GM21515 (cell line): ENCODE data around the gene ERMP1.
"Not testable (repeated sequence)": the region's sequence is repeated elsewhere in the genome, so short reads cannot be mapped to it uniquely, and the experiment has no call there.

Source experiments
- ATAC-seq: cut with Tn5 transposase; IDR thresholded peaks from one replicate; pipeline ENCODE4 v1.9.1; 2021; ENCODE audit not compliant: unreplicated experiment

ERMP1 gene

GRCh38 chr9:5784526-5785315, 48.2 kb downstream of the ERMP1 start:
- ATAC-seq = no peak

- ATAC-seq = no peak
These were observed 48.9 kb downstream of the ERMP1 start for GRCh38 chr9:5783982-5784381.

DNA sequence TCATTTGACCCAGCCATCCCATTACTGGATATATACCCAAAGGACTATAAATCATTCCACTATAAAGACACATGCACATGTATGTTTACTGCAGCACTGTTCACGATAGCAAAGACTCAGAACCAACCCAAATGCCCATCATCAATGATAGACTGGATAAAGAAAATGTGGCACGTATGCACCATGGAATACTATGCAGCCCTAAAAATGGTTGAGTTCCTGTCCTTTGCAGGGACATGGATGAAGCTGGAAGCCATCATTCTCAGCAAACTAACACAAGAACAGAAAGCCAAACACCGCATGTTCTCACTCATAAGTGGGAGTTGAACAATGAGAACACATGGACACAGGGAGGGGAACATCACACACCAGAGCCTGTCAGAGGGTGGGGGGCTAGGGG, 49.5 kb downstream of the ERMP1 start:
- not testable (repeated sequence) for ATAC-seq

DNA sequence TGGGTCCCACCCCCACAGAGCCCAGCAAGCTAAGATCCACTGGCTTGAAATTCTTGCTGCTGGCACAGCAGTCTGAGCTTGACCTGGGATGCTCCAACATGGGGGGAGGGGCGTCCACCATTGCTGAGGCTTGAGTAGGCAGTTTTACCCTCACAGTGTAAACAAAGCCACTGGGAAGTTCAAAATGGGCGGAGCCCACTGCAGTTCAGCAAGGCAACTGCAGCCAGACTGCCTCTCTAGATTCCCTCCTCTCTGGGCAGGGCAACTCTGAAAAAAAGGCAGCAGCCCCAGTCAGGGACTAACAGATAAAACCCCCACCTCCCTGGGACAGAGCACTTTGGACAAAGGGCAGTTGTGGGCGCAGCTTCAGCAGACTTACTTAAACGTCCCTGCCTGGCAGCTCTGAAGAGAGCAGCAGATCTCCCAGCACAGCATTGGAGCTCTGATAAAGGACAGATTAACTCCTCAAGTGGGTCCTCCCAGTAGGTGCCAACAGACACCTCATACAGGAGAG, 53.2 kb downstream of the ERMP1 start:
- not testable (repeated sequence) for ATAC-seq

DNA sequence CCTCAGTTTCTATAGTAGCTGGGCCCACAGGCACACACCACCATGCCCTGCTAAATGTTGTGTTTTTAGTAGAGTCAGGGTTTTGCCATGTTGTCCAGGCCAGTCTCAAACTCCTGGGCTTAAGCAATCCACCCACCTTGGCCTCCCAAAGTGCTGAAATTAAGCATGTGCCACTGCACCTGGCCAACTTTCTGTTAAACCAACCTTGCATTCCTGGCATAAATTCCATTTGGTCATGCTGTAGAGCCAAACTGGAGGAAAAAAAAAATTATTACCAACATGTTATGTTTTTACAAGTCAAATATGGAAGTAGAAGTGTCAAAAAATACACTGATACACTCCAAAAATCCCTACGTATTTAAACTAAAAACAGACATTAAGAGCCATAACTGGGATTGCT, 54.1 kb downstream of the ERMP1 start:
- no peak for ATAC-seq

DNA sequence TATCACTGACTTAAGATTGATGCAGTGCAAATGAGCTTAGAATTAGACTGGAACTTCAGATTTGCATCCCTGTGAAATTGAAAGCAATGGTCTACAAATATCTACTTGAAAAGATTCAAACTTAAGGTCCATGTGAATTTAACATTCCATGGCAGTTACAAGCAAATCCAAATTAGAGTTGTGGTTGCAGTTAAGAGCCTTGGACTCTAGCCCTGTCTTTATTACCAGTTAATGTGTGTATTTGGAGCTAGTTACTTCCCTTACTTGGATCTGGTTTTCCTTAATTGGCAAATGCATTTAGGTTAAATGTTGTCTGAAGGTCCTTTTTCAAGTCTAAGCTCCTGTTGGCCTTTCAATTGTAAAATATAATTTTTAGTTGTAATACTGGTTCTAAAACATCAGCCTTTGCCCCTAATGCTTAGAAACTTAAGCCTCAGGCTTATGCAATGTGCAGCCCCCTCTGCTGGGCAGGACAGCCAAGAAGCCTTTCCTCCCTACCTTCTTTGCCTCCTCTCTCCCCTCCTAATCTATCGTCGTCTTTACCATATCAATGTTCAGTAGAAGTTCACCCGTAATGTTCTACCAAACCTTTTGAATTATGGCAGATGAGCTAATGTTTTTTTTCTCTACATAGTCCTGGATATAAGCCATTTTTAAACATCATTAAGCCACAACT, 59.5 kb downstream of the ERMP1 start:
- no peak for ATAC-seq

- no peak for ATAC-seq
These were observed 64.7 kb downstream of the ERMP1 start for GRCh38 chr9:5767968-5768932.

- ATAC-seq = peak; percentile 89
These were observed 68.6 kb downstream of the ERMP1 start for GRCh38 chr9:5764130-5764868.

DNA sequence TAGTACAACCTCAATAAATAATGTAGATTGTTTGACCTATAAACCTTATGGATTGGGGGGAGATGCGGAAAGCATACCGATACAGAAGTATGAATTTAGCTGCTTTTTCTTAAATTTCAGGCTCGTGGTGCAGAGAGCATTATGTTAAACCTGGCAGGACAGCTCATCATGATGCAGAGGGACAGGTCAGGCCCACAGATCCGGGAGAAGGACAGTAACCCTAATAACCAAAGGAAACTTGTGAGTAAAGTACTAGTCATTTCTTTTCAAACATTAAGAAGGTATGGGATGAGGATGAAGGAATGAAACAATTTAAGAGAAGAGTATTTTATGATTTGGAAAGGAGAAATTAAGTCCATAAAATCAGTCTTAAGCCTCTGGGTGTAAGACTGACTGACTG, 70.5 kb downstream of the ERMP1 start:
- ATAC-seq = no peak

- ATAC-seq = no peak
These were observed 72.6 kb downstream of the ERMP1 start for GRCh38 chr9:5760338-5760737.

- ATAC-seq = no peak
These were observed 76.3 kb downstream of the ERMP1 start for GRCh38 chr9:5756633-5757032.

GRCh38 chr9:5750569-5750968, 82.3 kb downstream of the ERMP1 start:
- no peak for ATAC-seq

GRCh38 chr9:5749306-5749705, 83.6 kb downstream of the ERMP1 start:
- ATAC-seq = no peak

- ATAC-seq = no peak
These were observed 84.5 kb downstream of the ERMP1 start for GRCh38 chr9:5748438-5748837.

DNA sequence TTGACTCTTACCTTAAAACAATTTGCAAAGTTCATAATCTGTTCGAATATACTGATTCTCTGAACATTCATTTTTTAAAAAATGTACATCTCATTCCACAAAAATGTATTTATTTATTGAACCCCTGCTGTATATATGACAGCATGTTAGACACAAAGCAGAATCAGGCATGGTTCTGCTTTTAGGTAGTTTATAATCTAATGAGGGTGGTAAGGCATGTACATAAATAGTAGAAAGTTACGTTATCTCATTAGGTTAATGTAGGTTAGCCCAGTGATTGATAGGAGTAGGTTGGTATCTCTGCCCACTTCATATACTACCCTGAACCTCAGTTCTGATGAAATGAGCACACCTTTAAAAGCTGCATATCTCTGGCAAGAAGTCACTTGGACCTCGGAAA, 89.8 kb downstream of the ERMP1 start:
- no peak for ATAC-seq

DNA sequence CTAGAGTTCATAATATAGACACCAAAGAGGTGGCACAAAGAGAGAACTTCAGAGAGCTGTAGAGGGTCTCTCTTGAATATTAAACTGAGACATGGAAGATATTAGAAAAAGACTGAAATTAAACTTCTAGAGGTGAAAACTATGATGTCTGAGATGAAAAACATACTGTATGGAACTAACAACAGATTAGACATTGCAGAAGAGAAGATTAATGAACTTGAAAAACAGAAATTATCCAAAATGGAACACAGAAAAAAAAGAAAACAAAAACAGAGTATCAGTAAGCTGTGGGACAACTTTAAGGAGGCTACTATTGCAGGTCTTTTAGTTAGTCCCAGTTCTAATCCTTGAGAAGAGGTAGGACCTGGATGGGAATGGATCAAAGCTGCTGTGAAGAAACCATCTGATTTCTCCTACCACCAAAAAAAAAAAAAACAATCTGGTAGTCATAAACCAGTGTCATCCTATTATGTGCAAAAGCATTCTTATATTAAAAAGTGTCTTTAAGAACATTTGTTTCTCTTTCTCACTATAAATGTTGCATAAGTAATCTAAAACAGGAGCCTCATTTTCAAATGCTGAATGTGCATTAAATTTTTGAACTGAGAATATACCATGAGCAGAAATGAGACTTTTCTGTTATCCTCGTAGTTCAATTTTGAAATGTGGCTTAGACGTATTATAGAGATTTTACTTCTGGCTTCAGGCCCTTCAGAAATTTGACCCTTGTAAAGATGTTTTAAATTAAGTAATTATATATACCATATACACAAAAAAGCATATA, 96.2 kb downstream of the ERMP1 start:
- ATAC-seq = no peak

- no peak for ATAC-seq
These were observed 97.8 kb downstream of the ERMP1 start for GRCh38 chr9:5735072-5735471.
